COLO829 (cell line): ENCODE measurements around the gene PPP1R9B.

Experiments used
- DNase-seq: peaks from one replicate; pipeline ENCODE4 v3.0.0; 2012; ENCODE audit warnings: low spot score

The PPP1R9B gene

DNA sequence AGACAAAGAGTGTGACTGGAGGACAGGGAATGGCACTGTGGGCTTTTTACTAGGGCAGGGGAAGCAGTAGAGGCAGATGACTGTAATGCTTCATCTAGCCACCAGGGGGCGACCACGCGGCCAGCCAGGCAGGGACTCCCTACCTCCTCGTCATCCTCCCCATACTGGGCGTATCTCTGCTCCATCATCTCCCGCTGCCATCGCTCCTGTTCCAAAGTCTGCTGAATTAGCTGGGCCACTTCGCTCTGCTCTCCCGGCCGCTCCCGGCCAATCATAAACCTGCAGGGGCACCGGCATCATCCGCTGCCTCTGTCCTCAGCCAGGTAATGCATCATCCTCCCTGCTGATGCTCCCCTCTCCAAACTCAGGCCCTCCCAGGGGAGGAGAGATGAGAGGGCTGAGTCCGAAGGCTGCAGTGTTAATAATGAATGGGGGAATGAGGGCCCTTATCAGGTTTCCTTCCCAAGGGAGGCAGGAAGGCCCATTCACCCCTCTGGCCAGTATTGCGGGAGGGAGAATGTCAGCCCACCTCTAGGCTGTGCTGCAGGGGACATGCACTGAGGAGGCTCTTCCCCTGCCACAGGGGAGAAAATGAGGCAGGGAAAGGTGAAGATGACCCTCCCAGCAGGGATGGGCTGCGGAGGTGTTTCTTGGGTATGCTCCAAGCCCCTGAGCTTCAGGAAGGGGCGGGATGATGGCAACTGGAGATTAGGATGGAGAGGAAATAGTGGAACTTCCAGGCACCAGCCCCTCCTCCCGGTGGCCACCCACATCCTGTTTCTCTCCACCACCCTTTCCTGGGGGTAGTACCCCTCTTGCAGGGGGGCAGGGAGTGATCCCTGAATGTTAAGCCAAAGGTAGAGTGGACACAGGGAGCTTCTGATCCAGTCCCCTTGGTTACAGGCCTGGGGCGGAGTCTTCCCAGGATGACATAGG is 10.3 kb downstream of the PPP1R9B start:
- DNase-seq, result peak; percentile 79

GRCh38 chr17:50139185-50139783 is 11.2 kb downstream of the PPP1R9B start:
- no peak for DNase-seq

DNA sequence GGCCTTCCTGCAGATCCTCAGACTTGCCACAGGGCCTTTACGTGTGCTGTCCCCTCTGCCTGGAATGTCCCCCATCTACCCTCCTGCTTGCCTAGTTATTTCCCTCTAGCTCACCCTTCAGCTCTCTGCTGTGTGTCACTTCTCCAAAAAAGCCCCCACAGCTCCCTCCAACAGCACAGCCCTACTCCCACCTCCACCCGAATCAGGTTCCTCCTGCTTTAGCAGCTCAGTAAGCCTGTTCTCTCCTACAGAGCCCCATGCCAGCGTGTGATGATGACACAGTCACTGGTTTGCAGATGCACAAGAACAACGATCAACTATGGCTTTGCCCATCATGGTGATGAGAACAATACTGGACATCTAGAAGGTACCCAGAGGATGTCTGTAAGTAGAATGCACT is 13.4 kb downstream of the PPP1R9B start:
- DNase-seq, result no peak

DNA sequence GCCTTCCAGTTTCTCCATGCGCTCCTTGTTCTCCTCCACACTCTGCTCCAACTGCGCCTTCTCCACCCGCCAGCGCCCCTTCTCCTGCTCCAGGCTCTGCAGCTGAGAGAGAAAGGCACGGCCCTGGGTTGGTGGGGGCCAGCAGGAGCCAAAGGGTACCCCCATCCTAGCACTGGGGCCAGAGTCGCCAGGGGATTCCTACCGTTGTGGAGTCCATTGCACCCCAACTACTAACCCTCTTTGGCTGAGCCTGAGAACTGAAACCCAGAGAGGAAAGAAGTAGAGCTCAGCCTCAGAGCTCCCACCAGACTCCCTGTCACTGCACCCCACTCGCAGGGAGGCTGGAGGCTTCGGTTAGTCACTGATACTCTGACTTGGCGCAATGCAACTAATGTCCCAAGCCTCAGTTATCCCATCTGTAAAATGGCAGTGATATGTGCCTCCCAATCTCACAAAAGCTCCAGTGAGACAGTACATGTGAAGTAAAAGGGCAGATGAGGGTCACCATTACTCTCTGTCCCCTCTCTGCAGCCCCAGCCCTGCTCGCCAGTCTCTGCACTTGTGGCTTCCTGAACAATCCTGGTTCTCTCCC is 14.3 kb downstream of the PPP1R9B start:
- no peak for DNase-seq

- no peak for DNase-seq
Measured at GRCh38 chr17:50135316-50136095, 15.0 kb downstream of the PPP1R9B start.

DNA sequence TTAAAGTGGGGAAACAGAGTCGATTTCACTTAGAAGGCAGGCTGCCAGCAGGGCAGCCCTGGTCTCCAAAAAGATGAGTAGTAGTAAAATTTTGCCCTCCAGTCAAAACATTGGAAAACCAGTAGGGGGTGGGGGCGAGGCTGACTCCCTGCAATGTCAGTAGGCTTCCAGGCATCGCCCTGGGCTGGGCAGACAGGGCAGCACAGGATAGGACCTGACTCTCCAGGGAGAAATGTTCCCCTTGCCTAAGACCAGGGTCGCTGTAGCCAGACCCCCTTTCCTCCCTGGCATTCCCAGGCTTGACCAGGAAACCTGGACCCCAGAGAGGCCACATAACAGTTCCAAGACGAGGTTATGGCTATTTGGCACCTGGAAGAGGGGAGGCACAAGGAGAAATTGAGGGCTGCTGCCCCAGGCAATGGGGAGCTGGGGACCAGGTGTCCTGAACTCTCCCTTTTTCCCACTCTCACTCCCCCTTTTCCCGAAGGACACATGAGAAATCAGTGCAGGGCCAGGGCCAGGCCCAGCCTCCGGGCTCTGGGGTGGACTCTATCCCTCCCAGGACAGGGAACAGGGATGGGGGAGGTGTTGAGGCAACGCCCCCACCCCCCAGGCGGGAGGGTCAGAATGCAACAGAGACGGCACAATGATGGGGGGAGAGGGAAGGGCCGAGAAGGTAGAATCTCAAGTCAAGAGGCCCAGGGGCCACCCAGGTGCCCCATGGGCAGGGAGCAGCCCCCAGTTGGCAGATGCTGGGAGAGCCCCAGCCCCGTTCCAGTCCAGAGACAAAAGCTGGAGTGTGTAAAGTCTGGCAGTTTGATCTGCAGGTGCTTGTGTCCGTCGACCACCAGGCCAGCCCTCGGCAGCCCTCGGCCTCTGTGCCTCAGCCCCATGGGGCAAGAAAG is 16.0 kb downstream of the PPP1R9B start:
- DNase-seq, result no peak

DNA sequence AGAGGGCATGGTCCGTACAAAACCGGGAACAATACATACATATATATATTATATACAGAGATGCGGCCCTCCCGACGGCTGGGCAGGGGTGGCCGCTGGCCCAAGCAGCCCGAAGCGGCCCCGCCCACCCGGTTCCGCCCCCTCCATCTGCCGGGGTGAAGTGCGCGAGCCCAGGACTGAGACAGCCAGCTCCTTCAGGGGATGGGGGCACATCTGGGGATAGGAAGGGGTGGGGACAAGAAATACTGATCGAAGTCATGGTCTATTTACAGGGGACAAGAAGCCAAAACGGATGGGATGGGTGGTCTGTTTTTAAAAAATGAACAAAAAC is 16.7 kb downstream of the PPP1R9B start:
- no peak for DNase-seq

GRCh38 chr17:50133028-50133768 is 17.3 kb downstream of the PPP1R9B start:
- no peak for DNase-seq

DNA sequence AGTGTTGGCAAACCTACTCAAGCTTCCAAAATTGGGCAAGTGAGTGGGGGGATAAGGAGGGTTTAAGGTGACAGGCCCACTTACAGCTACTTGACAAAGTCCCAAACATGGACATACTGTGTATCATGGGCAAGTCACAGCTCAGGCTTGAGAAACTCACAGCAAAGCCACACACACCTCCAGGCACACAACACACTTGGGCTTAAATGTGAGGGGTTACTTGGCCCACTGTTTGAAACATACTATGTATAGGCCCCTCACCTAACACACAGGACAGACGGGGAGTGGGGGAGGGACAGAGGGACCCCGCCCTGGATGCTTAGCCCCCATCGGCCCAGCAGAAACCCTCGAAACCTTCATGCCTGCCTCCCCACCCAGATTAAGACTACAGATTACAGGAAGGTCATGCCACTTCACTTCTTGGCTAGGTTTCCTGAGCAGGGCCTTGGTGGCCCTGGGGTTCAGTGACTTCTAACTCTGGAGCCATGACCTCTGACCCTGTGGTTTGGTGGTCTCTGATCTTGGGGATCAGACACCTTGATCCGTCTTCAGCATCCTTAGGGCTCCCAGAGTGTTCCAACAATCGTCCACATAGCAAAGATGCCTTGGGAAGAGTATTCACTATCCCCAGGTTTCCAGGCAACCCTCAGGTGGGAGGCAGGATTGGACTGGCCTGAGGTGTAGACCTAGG is 18.2 kb downstream of the PPP1R9B start:
- no peak for DNase-seq

GRCh38 chr17:50130559-50131305 is 19.7 kb downstream of the PPP1R9B start:
- no peak for DNase-seq

DNA sequence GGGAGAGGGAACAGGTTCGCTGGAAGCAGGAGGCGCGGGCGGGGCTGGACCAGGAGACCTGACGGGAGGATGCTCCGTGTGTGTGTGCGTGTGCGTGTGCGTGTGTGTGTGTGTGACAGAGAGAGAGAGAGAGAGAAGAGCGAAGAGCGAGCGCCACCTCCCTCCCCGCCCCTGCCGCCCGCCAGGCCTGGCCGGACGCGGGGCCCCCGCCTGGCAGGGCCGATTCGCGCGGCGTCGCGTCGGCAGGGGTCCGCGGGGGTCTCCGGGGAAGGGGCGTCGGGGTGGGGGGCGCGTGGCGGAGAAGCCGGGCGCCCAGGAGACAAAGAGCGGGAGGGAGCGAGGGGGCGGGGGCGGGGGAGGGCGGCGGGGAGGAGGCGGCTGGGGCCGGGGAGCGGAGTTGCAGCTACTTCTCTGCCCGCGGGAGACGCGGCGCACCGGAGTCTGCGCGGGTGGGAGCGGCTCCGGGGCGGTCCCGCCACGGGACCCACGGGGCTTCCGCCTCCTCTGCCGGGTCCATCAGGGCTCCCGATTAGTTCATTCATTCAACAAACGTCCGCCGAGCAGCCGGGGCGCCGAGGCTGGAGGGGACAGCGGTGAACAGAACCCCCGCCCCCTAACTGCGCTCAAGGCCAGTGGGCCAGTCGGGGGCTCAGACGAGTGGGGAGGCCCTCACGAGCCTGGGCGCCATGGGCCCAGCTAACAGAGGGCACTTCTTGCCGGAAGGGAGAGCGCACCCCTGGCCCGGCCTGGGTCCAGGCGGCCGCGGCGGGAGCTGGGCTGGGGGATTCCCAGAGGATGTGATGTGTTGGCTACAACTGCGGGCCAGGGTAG is 20.5 kb downstream of the PPP1R9B start, which contains the start of gene SAMD14:
SAMD14 (minus strand) TSS at position 433 of the 831 bp plus-strand sequence. CDS start 5,201 bp downstream, outside the sequence.
- no peak for DNase-seq

GRCh38 chr17:50129353-50129727 is 21.1 kb downstream of the PPP1R9B start:
- no peak for DNase-seq

GRCh38 chr17:50128441-50129352 is 21.8 kb downstream of the PPP1R9B start:
- DNase-seq, result no peak

DNA sequence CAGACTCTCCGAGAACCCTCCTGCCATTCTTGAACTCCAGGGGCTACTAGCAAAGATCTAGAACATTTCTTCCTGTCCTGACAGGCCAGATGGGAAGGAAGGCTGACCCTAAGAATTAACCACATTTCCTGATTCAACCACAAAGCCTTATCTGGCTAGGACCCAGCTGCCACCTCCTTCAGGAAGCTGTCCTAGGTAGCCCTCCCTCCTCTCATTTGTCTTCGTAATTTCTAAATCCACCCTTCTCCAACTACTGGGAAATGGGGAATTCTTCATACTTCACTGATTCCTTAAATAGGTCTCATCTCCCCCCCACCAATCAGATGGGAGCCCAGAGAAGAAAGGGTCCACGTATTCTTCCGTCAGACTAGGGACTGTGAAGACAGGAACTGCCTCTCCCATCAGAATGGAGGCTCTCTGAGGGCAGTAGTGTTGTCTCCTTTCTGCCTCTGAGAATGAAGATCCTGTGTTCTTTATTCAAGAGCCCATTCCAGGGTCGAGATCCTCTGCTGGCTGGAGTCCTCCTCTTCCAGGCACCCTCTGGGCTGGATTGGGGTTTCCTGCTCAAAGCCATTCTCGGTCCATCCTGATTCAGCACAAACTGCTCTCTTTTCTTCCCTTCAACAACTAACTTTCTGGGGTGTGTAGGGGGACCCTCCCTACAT is 22.6 kb downstream of the PPP1R9B start:
- no peak for DNase-seq

DNA sequence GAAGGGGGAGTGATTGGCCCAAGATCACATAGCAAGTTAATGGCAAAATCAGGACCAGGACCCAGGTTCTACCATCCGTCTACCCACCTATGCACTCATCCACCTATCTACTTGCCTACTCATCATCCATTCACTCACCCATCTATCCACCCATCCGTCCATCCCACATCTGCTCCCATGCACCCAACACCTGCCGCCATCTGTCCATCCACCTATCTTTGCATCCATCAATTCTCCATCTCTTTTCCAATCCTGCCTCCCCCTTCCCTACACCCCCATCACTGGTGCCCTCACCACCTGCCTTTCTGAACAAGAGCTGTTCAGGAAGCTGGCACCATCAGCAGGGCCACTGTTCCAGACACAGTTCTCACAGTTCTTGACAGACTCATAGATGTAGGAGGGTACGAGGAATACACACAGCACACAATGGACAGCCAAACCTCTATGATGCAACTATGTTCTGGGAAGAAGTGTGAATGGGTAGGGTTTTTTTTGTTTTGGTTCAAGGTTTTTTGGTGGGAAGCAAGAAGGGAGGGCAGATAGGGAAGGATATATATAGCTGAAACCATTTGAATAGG is 25.0 kb downstream of the PPP1R9B start:
- DNase-seq, result no peak

GRCh38 chr17:50123649-50124349 is 26.7 kb downstream of the PPP1R9B start:
- DNase-seq, result no peak
